ENCODE measurements around the gene SLC35F5.
"Not testable (repeated sequence)": the region's sequence is repeated elsewhere in the genome, so short reads cannot be mapped to it uniquely, and the experiment has no call there.

SLC35F5 gene

DNA sequence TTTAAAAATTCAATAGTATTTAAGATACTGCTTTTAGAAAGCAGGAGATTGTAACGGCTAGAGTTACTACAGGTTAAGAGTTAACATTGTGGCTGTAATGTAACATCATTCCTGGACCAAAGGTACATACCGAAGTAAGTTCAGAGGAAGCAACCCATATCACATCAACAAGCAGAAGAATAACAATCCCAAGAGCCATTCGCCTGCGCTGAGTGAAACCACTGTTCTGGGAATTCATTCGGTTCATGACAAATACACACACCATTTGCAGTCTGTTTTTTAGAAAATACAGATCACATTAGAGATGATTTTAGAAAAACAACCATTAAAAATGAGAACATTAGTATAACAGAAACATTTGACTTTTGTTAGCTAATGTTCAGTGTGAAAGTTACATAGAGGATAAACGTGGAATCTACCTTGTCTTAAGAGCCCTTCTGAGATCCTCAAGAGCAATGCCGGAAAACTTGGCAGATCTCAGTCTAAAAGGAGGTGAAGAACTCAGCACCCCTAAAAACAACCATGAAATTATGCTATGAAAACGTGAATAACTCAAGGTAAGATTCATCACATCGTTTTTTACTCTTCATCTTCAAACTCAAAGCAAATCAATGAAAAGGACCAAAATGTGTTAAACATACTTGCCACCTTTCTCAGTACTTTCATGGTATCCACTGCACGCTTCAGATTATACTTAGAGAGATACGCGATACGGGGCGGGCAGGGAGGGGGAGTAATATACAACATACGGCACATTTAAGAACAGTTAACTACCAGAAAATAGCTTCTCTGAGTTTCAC lies 1.2 kb downstream of the SLC35F5 start:
- no peak for DNase-seq

- DNase-seq, result no peak
Measured at GRCh38 chr2:113754160-113754559, 2.3 kb downstream of the SLC35F5 start.

DNA sequence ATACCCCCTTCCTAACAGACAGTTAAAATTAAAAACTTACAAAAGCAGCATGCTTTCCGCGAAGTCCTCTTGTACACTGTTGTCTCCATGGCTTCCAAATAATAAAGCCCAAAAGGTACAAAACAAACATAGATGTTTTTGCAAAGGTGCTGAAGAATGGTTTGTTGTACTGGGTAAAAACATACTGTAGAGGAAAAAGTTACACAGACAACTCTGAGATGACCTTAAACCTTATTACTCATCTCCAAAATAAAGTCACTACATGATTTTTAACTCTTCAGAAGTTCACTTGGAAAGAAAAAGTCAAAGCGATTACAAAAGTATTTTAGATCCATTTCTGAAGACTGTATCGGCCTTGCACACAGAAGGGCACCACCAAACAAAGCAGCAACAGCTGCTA lies 6.1 kb downstream of the SLC35F5 start:
- DNase-seq, result no peak

DNA sequence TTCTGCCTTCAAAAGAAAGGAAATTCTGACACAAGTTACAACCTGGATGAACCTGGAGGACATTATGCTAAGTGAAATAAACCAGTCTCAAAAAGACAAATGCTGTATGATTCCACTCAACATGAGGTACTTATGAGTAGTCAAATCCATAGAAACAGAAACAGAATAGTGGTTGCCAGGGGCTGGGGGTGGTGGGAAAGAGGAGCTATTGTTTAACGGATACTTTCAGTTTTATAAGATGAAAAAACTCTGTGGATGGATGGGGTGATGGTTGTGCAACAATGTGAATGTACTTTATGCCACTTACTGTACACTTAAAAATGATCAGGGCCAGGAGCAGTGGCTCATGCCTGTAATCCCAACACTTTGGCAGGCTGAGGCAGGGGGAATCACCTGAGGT lies 15.4 kb downstream of the SLC35F5 start:
- no peak for DNase-seq

GRCh38 chr2:113739849-113740248 lies 16.6 kb downstream of the SLC35F5 start:
- DNase-seq, result no peak

DNA sequence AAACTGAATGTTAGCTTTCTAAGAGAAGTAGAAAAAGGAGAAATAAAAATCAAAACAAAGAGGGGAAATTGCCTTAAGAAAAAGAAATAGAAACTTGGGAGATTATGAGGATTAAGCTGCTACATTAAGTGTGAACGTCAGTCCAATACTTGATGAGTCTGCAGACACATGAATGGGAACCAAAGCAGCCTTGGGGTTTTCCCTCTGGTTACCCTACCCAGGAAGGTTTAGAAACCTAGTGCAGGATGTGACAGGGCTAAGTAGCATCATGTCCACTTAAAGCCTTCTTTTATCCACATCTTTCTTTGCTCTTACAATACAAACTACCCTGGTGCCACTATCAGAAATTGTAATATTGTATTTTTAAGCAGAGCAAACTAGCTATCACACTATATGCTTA lies 22.3 kb downstream of the SLC35F5 start:
- no peak for DNase-seq

DNA sequence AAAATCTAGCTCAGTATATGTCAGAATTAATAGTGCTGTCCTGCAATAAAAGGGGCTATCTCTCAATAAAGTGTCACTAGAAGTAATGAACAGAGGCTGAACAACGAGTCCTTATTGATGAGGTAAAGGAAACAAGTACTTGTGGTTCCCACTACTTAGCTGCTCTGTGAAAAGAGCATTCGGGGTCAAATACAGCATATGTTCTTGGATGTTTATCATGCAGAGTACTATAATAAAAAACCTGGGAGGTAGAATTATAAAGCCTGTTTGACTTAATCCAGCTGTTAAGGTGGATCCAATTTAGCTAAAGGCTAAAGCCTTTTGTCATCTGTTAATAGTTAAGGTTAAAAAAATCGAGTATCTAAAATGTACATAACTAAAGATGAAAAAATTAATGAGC lies 32.4 kb downstream of the SLC35F5 start:
- DNase-seq, result no peak

DNA sequence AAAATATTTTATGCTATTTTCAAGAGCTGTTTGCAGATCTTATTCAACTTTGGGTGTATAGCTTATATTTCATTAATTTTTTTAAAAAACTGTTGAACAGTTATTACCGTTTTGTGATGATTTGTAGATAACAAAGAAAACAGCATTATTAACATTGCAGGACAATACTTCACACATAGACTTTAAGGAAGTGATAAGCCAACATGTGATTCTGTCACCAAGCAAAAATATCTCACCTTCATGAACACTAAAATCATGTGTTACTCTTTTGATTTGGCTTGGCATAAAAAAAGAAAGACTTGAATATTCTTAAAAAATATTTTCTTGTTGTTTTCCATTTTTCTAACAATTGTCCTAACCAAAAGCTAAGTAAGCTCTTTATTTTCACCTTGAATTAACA lies 33.0 kb downstream of the SLC35F5 start:
- no peak for DNase-seq

DNA sequence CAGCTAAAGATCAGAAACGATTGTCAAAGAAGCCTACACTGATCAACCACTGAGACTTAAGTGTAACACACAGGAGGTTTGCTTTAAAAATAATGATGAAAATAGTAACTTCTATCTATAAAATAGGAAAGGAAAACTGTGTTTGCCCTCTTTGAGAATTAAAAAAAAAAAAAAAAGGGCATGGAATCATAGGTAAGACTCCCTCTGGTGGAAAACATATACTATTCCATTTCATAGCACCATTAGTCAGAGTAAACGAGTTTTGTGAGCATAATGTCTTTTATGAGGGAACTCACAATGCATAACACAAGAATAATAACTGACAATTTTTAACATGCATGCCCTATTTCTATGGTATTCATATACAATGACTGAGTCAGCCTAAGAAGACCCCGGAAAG lies 36.3 kb downstream of the SLC35F5 start:
- DNase-seq, result no peak

DNA sequence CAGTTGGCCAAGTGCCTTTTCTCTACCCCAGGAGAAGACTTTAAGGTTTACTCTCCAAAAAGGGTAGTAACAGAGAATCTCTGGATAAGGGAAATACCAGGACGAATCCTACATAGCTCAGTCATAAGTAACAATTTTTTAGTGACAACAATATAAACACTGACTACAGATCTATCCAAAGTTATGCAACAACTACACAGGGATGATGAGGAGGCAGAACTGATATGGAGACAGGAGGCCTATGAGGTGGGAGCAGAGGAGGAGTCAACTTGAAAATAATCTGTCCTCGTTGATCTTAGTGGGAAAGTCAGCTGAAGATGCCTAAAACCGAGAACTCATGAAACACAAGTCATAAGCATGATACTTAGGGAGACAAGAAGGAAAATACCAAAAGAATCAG lies 40.2 kb downstream of the SLC35F5 start:
- no peak for DNase-seq

DNA sequence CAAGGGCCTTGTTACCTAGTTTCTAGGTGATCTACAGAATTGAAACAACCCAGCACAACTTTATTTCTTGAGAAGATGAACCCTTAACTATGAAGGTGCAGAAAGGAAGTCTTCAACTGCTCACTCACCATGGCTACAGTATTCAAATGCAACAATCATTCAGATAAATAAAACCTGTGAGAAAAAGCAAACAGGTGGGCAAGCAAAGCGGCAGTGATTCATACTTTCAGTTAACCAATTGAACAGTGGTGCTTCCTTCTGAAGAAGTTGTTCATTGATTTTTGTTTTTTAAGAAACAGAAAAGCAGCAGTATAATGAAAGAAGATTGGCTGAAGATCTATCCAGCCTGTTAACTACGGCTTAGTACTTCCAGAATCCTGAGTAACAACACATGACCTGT lies 43.5 kb downstream of the SLC35F5 start:
- no peak for DNase-seq

DNA sequence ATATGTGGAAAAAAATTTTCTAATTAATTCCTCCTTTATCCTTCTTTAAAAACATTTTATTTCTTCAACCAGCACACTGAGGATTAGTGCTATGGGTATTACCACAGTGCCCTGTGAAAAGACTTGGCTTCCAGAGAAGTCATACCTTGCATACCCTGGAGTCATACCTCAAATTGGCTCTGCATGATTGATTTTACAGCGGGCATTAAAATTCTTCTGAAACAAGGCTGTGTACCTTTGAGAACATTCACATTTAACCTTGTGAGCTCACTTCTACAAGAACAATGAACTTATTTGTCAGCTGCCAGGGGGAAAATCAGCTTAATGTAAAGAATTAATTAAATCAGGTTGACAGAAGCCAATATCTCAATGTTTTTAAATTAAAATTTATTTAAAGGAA lies 44.6 kb downstream of the SLC35F5 start:
- no peak for DNase-seq

- DNase-seq, result no peak
Measured at GRCh38 chr2:113709022-113709421, 47.4 kb downstream of the SLC35F5 start.

GRCh38 chr2:113707106-113707505 lies 49.3 kb downstream of the SLC35F5 start:
- no peak for DNase-seq

GRCh38 chr2:113705982-113706523 lies 50.4 kb downstream of the SLC35F5 start:
- no peak for DNase-seq

DNA sequence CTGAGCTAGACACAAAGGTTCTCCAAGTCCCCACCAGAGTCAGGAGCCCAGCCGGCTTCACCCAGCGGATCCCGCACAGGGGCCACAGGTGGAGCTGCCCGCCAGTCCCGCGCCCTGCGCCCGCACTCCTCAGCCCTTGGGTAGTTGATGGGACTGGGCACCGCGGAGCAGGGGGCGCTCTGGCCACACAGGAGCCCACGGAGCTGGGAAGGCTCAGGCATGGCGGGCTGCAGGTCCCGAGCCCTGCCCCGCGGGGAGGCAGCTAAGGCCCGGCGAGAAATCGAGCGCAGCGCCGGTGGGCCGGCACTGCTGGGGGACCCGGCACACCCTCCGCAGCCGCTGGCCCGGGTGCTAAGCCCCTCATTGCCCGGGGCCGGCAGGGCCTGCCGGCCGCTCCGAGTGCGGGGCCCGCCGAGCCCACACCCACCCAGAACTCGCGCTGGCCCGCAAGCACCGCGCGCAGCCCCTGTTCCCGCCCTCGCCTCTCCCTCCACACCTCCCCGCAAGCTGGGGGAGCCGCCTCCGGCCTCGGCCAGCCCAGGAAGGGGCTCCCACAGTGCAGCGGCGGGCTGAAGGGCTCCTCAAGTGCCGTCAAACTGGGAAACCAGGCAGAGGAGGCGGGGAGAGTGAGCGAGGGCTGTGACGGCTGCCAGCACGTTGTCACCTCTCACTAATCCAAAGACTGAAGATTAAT lies 52.0 kb downstream of the SLC35F5 start:
- DNase-seq, result not testable (repeated sequence)

DNA sequence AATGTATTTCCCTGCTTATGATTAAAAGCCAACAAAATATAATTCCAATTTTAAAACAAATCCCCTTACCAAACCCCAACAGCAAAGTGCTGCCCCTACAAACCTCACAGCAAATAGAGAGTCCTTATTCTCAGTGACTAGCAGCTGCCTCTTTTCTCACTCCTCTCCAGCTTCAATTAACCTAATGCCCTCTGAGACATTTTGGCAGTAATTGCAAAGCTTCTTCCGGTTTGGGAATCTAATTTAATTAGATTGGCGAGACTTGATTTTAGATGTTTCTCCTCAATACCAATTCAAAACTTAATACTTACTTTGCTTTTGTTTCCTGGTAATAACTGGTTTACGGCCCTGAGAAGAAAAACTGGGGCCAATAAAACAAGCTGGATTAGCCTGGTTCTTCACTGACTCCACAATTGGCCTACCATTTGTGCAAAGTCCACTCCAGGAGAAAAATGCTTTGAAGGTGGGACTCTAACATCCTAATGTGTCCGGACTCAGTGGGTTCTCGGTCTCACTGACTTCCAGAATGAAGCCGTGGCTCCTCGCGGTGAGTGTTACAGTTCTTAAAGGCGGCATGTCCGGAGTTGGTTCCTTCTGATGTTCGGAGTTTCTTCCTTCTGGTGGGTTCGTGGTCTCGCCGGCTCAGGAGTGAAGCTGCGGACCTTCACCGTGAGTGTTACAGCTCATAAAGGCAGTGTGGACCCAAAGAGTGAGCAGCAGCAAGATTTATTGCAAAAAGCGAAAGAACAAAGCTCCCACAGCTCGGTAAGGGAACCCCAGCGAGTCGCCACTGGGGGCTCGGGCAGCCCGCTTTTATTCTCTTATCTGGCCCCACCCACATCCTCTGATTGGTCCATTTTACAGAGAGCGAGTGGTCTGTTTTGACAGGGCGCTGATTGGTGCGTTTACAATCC lies 52.8 kb downstream of the SLC35F5 start:
- DNase-seq, result no peak

- DNase-seq, result no peak
Measured at GRCh38 chr2:113700186-113700841, 56.1 kb downstream of the SLC35F5 start.

DNA sequence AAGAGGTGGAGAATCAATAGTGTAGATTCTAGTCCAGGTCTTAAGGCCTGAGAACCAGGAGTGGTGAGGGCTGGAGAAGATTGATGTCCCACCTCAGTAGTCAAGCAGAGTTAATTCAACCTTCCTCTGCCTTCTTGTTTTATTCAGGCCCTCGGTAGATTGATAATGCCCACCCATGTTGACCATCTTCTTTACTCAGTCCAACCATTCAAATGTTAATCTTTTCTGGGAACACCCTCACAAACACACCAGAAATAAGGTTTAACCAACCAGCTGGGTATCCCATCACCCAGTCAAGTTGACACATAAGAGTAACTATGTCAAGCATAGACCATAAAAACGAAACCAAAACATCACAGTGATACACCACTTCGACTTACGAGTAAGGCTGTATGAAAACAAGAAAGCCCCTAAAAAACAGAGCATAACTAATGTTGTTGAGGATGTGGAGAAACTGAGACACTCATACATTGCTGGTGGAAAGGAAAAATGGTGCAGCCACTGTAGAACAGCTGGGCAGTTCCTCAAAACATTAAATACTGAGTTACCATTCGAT lies 57.5 kb downstream of the SLC35F5 start:
- no peak for DNase-seq

- not testable (repeated sequence) for DNase-seq
Measured at GRCh38 chr2:113698251-113698650, 58.2 kb downstream of the SLC35F5 start.

GRCh38 chr2:113697516-113697915 lies 58.9 kb downstream of the SLC35F5 start:
- DNase-seq, result no peak

DNA sequence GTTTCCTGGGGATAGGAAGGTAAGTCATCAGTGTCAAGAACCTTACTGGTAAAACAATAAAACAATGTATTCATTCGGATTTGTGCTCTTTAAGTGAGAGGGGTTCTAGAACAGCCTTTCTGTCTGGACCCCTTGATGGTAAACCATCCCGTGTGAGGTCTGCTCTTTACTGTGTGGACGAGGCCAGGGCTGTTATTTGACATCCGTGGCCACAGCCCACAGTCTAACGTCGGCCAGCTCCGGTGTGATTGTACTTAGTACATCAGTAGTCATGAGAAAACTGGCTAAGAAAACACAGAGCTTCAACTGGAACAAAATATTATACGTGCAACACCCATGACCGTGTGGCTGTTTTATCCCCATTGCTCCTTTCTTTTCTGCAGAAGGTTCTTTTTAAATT lies 62.0 kb downstream of the SLC35F5 start:
- DNase-seq, result no peak
